DND-41 (cell line): ENCODE data around the gene MARK2.

ENCODE experiments used
- EZH2 ChIP-seq: IDR thresholded peaks from 3 replicates; pipeline ENCODE4 v1.6.1; 2012; ENCODE audit warnings: borderline replicate concordance, low read depth, mild to moderate bottlenecking, moderate library complexity, low read length, inconsistent platforms; ENCODE audit not compliant: severe bottlenecking
- TF ChIP-seq, protein P1 (sequence below): IDR thresholded peaks from 2 replicates; pipeline ENCODE4 v1.5.1; 2012; ENCODE audit warnings: borderline replicate concordance, low read length, moderate library complexity, mild to moderate bottlenecking; ENCODE audit not compliant: poor library complexity, severe bottlenecking; ENCODE audit errors: extremely low read depth

DNA sequence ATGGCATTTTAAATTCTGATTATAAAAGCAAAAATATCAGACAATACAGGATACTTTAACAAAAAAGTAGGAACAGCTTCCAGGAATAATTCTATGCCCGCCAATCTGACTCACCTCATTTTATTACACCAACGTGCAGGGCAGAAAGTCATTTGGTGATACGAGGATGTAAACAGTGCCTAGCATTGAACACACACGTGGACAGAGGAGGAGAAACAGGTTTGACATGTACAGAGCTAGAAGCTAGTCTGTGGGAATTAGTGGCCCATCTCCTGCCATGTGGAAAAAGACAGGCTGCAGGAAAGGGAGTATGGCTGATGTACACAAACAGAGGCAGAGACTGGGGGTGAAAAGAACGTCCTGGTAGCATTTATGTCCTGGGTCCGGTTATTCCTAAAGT lies 34.7 kb upstream of the MARK2 start:
- no peak for TF ChIP-seq EZH2
- TF ChIP-seq, protein P1, sequence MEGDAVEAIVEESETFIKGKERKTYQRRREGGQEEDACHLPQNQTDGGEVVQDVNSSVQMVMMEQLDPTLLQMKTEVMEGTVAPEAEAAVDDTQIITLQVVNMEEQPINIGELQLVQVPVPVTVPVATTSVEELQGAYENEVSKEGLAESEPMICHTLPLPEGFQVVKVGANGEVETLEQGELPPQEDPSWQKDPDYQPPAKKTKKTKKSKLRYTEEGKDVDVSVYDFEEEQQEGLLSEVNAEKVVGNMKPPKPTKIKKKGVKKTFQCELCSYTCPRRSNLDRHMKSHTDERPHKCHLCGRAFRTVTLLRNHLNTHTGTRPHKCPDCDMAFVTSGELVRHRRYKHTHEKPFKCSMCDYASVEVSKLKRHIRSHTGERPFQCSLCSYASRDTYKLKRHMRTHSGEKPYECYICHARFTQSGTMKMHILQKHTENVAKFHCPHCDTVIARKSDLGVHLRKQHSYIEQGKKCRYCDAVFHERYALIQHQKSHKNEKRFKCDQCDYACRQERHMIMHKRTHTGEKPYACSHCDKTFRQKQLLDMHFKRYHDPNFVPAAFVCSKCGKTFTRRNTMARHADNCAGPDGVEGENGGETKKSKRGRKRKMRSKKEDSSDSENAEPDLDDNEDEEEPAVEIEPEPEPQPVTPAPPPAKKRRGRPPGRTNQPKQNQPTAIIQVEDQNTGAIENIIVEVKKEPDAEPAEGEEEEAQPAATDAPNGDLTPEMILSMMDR: no peak
